ENCODE measurements around the gene ITIH5.

DNA sequence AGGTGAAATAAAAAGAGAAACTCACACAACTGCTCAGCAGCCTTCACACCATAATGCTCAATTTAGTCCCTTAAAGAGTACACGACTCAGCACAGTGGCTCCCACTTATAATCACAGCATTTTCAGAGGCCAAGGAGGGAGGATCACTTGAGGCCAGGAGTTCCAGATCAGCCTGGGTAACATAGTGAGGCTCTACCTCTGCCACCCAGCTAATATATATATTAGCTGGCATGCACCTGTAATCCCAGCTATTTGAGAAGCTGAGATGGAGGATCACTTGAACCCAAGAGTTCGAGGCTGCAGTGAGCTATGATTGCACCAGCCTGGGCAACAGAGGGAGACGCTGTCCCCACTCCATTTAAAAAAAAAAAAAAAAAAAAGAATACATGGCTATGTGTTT is 38.6 kb upstream of the ITIH5 start:
- TF ChIP-seq, protein P1, sequence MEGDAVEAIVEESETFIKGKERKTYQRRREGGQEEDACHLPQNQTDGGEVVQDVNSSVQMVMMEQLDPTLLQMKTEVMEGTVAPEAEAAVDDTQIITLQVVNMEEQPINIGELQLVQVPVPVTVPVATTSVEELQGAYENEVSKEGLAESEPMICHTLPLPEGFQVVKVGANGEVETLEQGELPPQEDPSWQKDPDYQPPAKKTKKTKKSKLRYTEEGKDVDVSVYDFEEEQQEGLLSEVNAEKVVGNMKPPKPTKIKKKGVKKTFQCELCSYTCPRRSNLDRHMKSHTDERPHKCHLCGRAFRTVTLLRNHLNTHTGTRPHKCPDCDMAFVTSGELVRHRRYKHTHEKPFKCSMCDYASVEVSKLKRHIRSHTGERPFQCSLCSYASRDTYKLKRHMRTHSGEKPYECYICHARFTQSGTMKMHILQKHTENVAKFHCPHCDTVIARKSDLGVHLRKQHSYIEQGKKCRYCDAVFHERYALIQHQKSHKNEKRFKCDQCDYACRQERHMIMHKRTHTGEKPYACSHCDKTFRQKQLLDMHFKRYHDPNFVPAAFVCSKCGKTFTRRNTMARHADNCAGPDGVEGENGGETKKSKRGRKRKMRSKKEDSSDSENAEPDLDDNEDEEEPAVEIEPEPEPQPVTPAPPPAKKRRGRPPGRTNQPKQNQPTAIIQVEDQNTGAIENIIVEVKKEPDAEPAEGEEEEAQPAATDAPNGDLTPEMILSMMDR (IDR thresholded peaks at IDR 0.05; ENCODE audit: insufficient read depth, low read depth, low read length) = no peak
- TF ChIP-seq EZH2 (IDR thresholded peaks at IDR 0.05; ENCODE audit: insufficient read depth, low read length) = no peak
